HepG2 (cell line): ENCODE results near the gene GPN1. TPM values are rescaled to one million over a fixed set of nuclear protein-coding genes. Genes with fewer than 3 reads are reported as not detected.

ENCODE experiments used
- ATM ChIP-seq: fragments of 450-650 bp; IDR thresholded peaks from 2 replicates; pipeline ENCODE4 v1.7.1; 2017; ENCODE audit warnings: mild to moderate bottlenecking, borderline replicate concordance
- CBFB ChIP-seq: sonication (generic); formaldehyde crosslinking; IDR thresholded peaks from 2 replicates; pipeline ENCODE4 v1.4.0; 2020; ENCODE audit warnings: missing genetic modification reagents
- GATAD1 ChIP-seq: IDR thresholded peaks from 2 replicates; pipeline ENCODE4 v1.6.1; 2016; ENCODE audit warnings: missing genetic modification reagents, missing compliant biosample characterization
- HOXA5 ChIP-seq: sonication (generic); formaldehyde crosslinking; IDR thresholded peaks from 2 replicates; pipeline ENCODE4 v1.4.0; 2020; ENCODE audit warnings: missing genetic modification reagents
- KDM2A ChIP-seq: sonication (generic); formaldehyde crosslinking; IDR thresholded peaks from 2 replicates; pipeline ENCODE4 v1.4.0; 2020; ENCODE audit warnings: low read depth, missing genetic modification reagents, borderline replicate concordance
- NCOA1 ChIP-seq: sonication (generic); formaldehyde crosslinking; IDR thresholded peaks from 2 replicates; pipeline ENCODE4 v1.9.0; 2021; ENCODE audit warnings: missing genetic modification reagents
- PHF20 ChIP-seq: sonication (generic); formaldehyde crosslinking; IDR thresholded peaks from 2 replicates; pipeline ENCODE4 v1.5.0; 2020; ENCODE audit warnings: mild to moderate bottlenecking, missing genetic modification reagents
- RORA ChIP-seq: sonication (generic); formaldehyde crosslinking; IDR thresholded peaks from 2 replicates; pipeline ENCODE4 v1.5.0; 2020; ENCODE audit warnings: mild to moderate bottlenecking, missing genetic modification reagents, moderate library complexity
- TARDBP ChIP-seq: sonication (generic); formaldehyde crosslinking; IDR thresholded peaks from 2 replicates; pipeline ENCODE4 v1.8.0; 2022; ENCODE audit warnings: mild to moderate bottlenecking, missing genetic modification reagents
- THAP11 ChIP-seq: IDR thresholded peaks from 2 replicates; pipeline ENCODE4 v1.6.1; 2016; ENCODE audit warnings: missing biosample characterization, missing genetic modification reagents
- TP53 ChIP-seq: sonication (generic); formaldehyde crosslinking; conservative IDR thresholded peaks from 2 replicates; pipeline ENCODE4 v1.4.0; 2020; ENCODE audit warnings: missing genetic modification reagents
- ZFAT ChIP-seq: sonication (generic); formaldehyde crosslinking; conservative IDR thresholded peaks from 2 replicates; pipeline ENCODE4 v1.8.1; 2023; ENCODE audit warnings: missing genetic modification reagents, inconsistent platforms
- ZFP37 ChIP-seq: sonication (generic); formaldehyde crosslinking; IDR thresholded peaks from 2 replicates; pipeline ENCODE4 v1.4.0; 2020; ENCODE audit warnings: missing genetic modification reagents, borderline replicate concordance
- ZFP90 ChIP-seq: sonication (generic); formaldehyde crosslinking; IDR thresholded peaks from 2 replicates; pipeline ENCODE4 v1.8.0; 2022; ENCODE audit warnings: missing genetic modification reagents, mild to moderate bottlenecking, inconsistent platforms, borderline replicate concordance
- ZNF501 ChIP-seq: sonication (generic); formaldehyde crosslinking; IDR thresholded peaks from 2 replicates; pipeline ENCODE4 v1.5.1; 2020; ENCODE audit warnings: mild to moderate bottlenecking, moderate library complexity, missing genetic modification reagents
- ZNF678 ChIP-seq: sonication (generic); formaldehyde crosslinking; IDR thresholded peaks from 2 replicates; pipeline ENCODE4 v1.4.0; 2020; ENCODE audit warnings: mild to moderate bottlenecking, missing genetic modification reagents
- ZNF713 ChIP-seq: sonication (generic); formaldehyde crosslinking; IDR thresholded peaks from 2 replicates; pipeline ENCODE4 v1.4.0; 2020; ENCODE audit warnings: mild to moderate bottlenecking, missing genetic modification reagents
- ZNF792 ChIP-seq: IDR thresholded peaks from 2 replicates; pipeline ENCODE4 v1.6.1; 2016
- ZNF883 ChIP-seq: sonication (generic); formaldehyde crosslinking; IDR thresholded peaks from 2 replicates; pipeline ENCODE4 v1.5.1; 2020; ENCODE audit warnings: mild to moderate bottlenecking, missing genetic modification reagents; ENCODE audit errors: not compliant biosample characterization
- ZSCAN21 ChIP-seq: sonication (generic); formaldehyde crosslinking; IDR thresholded peaks from 2 replicates; pipeline ENCODE4 v1.8.0; 2022; ENCODE audit warnings: mild to moderate bottlenecking, missing genetic modification reagents, moderate library complexity, borderline replicate concordance
- ZZZ3 ChIP-seq: sonication (generic); formaldehyde crosslinking; IDR thresholded peaks from 2 replicates; pipeline ENCODE4 v1.4.0; 2020; ENCODE audit warnings: missing genetic modification reagents, mild to moderate bottlenecking, borderline replicate concordance
- polyA plus RNA-seq, 8 experiments: library from polyadenylated mRNA; depleted of rRNA in 3 of 8; stranded (reverse) in 7 of 8; unstranded in 1 of 8; fragments of >200 nt; fragmentation: Illumina TruSeq in 4 of 8; extraction: Trizol in 4 of 8; gene quantifications; 2 replicates each; pipeline versions ENCODE4 v1.2.1 to v1.2.3, GENCODE V29; 2011 to 2016; ENCODE audit warnings: low read depth in 4 of 8, missing spikeins in 1 of 8, mixed read lengths in 1 of 8; ENCODE audit not compliant: insufficient read depth in 1 of 8
- total RNA-seq, 5 experiments: library from RNA; depleted of rRNA; stranded (reverse); fragments of >200 nt; fragmentation: Illumina TruSeq; extraction: Trizol; gene quantifications; 2 replicates each; pipeline ENCODE4 v1.2.3, GENCODE V29; 2016; ENCODE audit warnings: low read depth in 1 of 5
- TF ChIP-seq, protein P1 (sequence below), 2 experiments: sonication (generic) in 1 of 2; formaldehyde crosslinking in 1 of 2; IDR thresholded peaks; 2 replicates each; pipeline versions ENCODE4 v1.4.0 to v1.6.1; 2018 to 2020; ENCODE audit warnings: missing genetic modification reagents in 2 of 2, borderline replicate concordance in 1 of 2, low read depth in 1 of 2, mild to moderate bottlenecking in 1 of 2, missing biosample characterization in 1 of 2
- TF ChIP-seq, protein P2 (sequence below): sonication (generic); formaldehyde crosslinking; IDR thresholded peaks from 2 replicates; pipeline ENCODE4 v1.4.0; 2020; ENCODE audit warnings: missing genetic modification reagents
- TF ChIP-seq, protein P3 (sequence below): sonication (generic); formaldehyde crosslinking; IDR thresholded peaks from 2 replicates; pipeline ENCODE4 v1.5.1; 2020; ENCODE audit warnings: missing genetic modification reagents, mild to moderate bottlenecking, borderline replicate concordance

GPN1 gene
- total and polyA plus RNA-seq, 2 of the 13 experiments (the other 11 are each of a cell fraction or from before 2014, with no cell fraction given), result 54.5 to 62.7 TPM

- TF ChIP-seq, protein P1, sequence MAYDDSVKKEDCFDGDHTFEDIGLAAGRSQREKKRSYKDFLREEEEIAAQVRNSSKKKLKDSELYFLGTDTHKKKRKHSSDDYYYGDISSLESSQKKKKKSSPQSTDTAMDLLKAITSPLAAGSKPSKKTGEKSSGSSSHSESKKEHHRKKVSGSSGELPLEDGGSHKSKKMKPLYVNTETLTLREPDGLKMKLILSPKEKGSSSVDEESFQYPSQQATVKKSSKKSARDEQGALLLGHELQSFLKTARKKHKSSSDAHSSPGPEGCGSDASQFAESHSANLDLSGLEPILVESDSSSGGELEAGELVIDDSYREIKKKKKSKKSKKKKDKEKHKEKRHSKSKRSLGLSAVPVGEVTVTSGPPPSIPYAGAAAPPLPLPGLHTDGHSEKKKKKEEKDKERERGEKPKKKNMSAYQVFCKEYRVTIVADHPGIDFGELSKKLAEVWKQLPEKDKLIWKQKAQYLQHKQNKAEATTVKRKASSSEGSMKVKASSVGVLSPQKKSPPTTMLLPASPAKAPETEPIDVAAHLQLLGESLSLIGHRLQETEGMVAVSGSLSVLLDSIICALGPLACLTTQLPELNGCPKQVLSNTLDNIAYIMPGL (CRISPR knock-in tag; IDR thresholded peaks at IDR 0.05; ENCODE audit: borderline replicate concordance in 1 of 2, low read depth in 1 of 2), result peak; percentile 30 to 84; a peak in 3 of 4 replicates
- peak; percentile 90 for TF ChIP-seq THAP11 (CRISPR knock-in tag)
- TF ChIP-seq, protein P2, sequence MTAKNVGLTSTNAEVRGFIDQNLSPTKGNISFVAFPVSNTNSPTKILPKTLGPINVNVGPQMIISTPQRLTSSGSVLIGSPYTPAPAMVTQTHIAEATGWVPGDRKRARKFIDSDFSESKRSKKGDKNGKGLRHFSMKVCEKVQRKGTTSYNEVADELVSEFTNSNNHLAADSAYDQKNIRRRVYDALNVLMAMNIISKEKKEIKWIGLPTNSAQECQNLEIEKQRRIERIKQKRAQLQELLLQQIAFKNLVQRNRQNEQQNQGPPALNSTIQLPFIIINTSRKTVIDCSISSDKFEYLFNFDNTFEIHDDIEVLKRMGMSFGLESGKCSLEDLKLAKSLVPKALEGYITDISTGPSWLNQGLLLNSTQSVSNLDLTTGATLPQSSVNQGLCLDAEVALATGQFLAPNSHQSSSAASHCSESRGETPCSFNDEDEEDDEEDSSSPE (CRISPR knock-in tag), result peak; percentile 64
- 0 out of 2 replicates have a peak, but pooled peaks have one; percentile 72 for TF ChIP-seq ZFP37 (CRISPR knock-in tag)
- TF ChIP-seq TARDBP, result peak; percentile 78
- TF ChIP-seq PHF20 (CRISPR knock-in tag), result peak; percentile 92
- peak; percentile 37 for TF ChIP-seq HOXA5 (CRISPR knock-in tag)
- TF ChIP-seq, protein P3, sequence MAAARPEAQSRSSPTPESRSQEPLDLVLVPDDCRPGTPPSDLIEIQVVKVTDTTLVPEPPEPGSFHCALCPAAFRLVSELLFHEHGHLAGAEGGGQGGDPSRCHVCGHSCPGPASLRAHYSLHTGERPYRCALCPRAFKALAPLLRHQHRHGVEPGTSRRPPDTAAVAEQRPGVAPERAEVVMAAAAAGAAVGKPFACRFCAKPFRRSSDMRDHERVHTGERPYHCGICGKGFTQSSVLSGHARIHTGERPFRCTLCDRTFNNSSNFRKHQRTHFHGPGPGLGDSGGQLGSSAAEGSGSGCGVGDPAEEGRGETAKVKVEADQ (CRISPR knock-in tag), result peak; percentile 48; the same call in 1 of the 2 replicates
- peak; percentile 89 for TF ChIP-seq KDM2A (CRISPR knock-in tag)
- TF ChIP-seq CBFB (CRISPR knock-in tag), result 0 out of 2 replicates have a peak, but pooled peaks have one; percentile 45
- peak; percentile 78; the same call in 1 of the 2 replicates for TF ChIP-seq TP53 (CRISPR knock-in tag)
- TF ChIP-seq ZNF792 (CRISPR knock-in tag), result peak; percentile 47; the same call in 1 of the 2 replicates
- TF ChIP-seq ATM, result no peak
- 0 out of 2 replicates have a peak, but pooled peaks have one; percentile 1 for TF ChIP-seq NCOA1
- TF ChIP-seq RORA (CRISPR knock-in tag), result no peak
- TF ChIP-seq ZNF883 (CRISPR knock-in tag), result peak; percentile 31
- no peak; the same call in 1 of the 2 replicates for TF ChIP-seq ZNF678 (CRISPR knock-in tag)
- TF ChIP-seq ZSCAN21 (CRISPR knock-in tag), result peak; percentile 20; the same call in 1 of the 2 replicates
- TF ChIP-seq ZFAT, result 0 out of 2 replicates have a peak, but pooled peaks have one; percentile 46
- peak; percentile 69; the same call in 1 of the 2 replicates for TF ChIP-seq ZFP90 (CRISPR knock-in tag)
- peak; percentile 88 for TF ChIP-seq GATAD1
- no peak for TF ChIP-seq ZNF713
- TF ChIP-seq ZNF501, result peak; percentile 62; the same call in 1 of the 2 replicates
- TF ChIP-seq ZZZ3, result peak; percentile 36; the same call in 1 of the 2 replicates
Measured at GRCh38 chr2:27582695-27583389, 46.0 kb upstream of the GPN1 start, which contains the start of gene ZNF512 (continued).
